K562 (cell line): ENCODE measurements around the gene AIPL1. TPM values are rescaled to one million over a fixed set of nuclear protein-coding genes. Genes with fewer than 3 reads are reported as not detected.

ENCODE experiments used
- ATAC-seq: fragments of 200-7000 bp; cut with Tn5 transposase; 3 replicates; pipeline ENCODE4 v1.9.1; 2020; ENCODE audit warnings: moderate library complexity
- BruUV-seq: library from RNA; stranded (reverse); fragments of 400-500 nt; replicated peaks from 2 replicates; lab custom pipeline; 2021; lab: Mats Ljungman, UMichigan
- CTCF ChIA-PET: fragments of 300-600 bp; formaldehyde crosslinking; extraction: SDS; loops from one replicate; lab custom pipeline; 2021; ENCODE audit warnings: low intra/inter-chr PET ratio; lab: Yijun Ruan, JAX
- POLR2A ChIA-PET: fragments of 300-600, 350-650 bp; sonication (Branson Sonifier 250); formaldehyde crosslinking; extraction: SDS; loops from one replicate; lab custom pipeline; 2021; ENCODE audit warnings: antibody characterized with exemption, inconsistent platforms; lab: Yijun Ruan, JAX
- DNase-seq, 4 experiments: peaks; one replicate each; pipeline versions ENCODE4 v3.0.0 to v3.0.0-alpha.2; 2011 to 2018; ENCODE audit warnings: low spot score in 3 of 4, mixed read lengths in 3 of 4; ENCODE audit errors: extremely low read depth in 1 of 4
- FAIRE-seq: peaks from 2 replicates; lab custom pipeline; 2011; peaks lifted over from hg19 to GRCh38; lab: Jason Lieb, UNC
- H2AFZ ChIP-seq: 2 replicates; pipeline ENCODE4 v1.6.0; 2011; ENCODE audit warnings: low read depth, low read length, control low read depth, inconsistent platforms
- H3K27ac ChIP-seq: fragments of 200-600 bp; 3 replicates; pipeline ENCODE4 v1.8.0; 2011; ENCODE audit warnings: low read depth, mild to moderate bottlenecking, control low read depth, inconsistent platforms, low read length, moderate library complexity, mixed read lengths; ENCODE audit errors: extremely low read depth
- H3K27me3 ChIP-seq, 2 experiments: fragments of 300-600 bp in 1 of 2; 2 replicates in 1 of 2; 3 replicates in 1 of 2; pipeline versions ENCODE4 v1.6.0 to v1.8.0; 2011; ENCODE audit warnings: inconsistent platforms in 2 of 2, low read length in 2 of 2, mild to moderate bottlenecking in 1 of 2, mixed read lengths in 1 of 2, moderate library complexity in 1 of 2; ENCODE audit not compliant: control insufficient read depth in 2 of 2, insufficient read depth in 2 of 2
- H3K36me3 ChIP-seq: fragments of 300-600 bp; 3 replicates; pipeline ENCODE4 v1.8.0; 2011; ENCODE audit warnings: mild to moderate bottlenecking, low read length, inconsistent platforms; ENCODE audit not compliant: control insufficient read depth, insufficient read depth
- H3K4me1 ChIP-seq, 2 experiments: fragments of 200-600 bp in 1 of 2; replicated peaks in 1 of 2; 2 replicates in 1 of 2; 3 replicates in 1 of 2; pipeline versions ENCODE4 v1.5.1 to v1.8.0; 2011; ENCODE audit warnings: inconsistent platforms in 2 of 2, low read length in 2 of 2, mild to moderate bottlenecking in 1 of 2, mixed read lengths in 1 of 2, moderate library complexity in 1 of 2; ENCODE audit not compliant: control insufficient read depth in 2 of 2, insufficient read depth in 2 of 2
- H3K4me2 ChIP-seq: 2 replicates; pipeline ENCODE4 v1.6.1; 2011; ENCODE audit warnings: low read length, control low read depth, inconsistent platforms, mixed read lengths; ENCODE audit not compliant: insufficient read depth
- H3K4me3 ChIP-seq: fragments of 200-600 bp; sonication (generic), shearing (Covaris generic); 2 replicates; pipeline ENCODE4 v1.5.1; 2016; ENCODE audit warnings: control low read depth, inconsistent platforms
- H3K79me2 ChIP-seq: fragments of 200-600 bp; 3 replicates; pipeline ENCODE4 v1.8.0; 2011; ENCODE audit warnings: low read length, inconsistent platforms; ENCODE audit not compliant: control insufficient read depth, insufficient read depth
- H3K9ac ChIP-seq, 2 experiments: 2 replicates each; pipeline versions ENCODE4 v1.6.0 to v1.6.1; 2011; ENCODE audit warnings: low read depth in 2 of 2, low read length in 2 of 2, control low read depth in 1 of 2, inconsistent platforms in 1 of 2, mild to moderate bottlenecking in 1 of 2, mixed read lengths in 1 of 2; ENCODE audit not compliant: insufficient read depth in 1 of 2
- H3K9me1 ChIP-seq: one replicate; pipeline ENCODE4 v1.6.0; 2011; ENCODE audit warnings: inconsistent platforms, mild to moderate bottlenecking, low read length, moderate library complexity; ENCODE audit not compliant: control insufficient read depth, insufficient read depth
- H3K9me3 ChIP-seq: replicated peaks from 2 replicates; pipeline ENCODE4 v1.5.1; 2011; ENCODE audit warnings: low read depth, low read length, inconsistent platforms; ENCODE audit not compliant: control insufficient read depth, insufficient read depth
- H4K20me1 ChIP-seq: replicated peaks from 2 replicates; pipeline ENCODE4 v1.6.1; 2011; ENCODE audit warnings: low read length, inconsistent platforms, mixed read lengths; ENCODE audit not compliant: control insufficient read depth, insufficient read depth
- BHLHE40 ChIP-seq: IDR thresholded peaks from 2 replicates; pipeline ENCODE4 v1.6.1; 2011; ENCODE audit warnings: low read length, improper control_type of control experiment
- DIDO1 ChIP-seq: fragments of 450-650 bp; IDR thresholded peaks from 2 replicates; pipeline ENCODE4 v1.6.1; 2016; ENCODE audit warnings: low read depth, missing biosample characterization, missing genetic modification characterization
- ESRRA ChIP-seq: fragments of 450-650 bp; IDR thresholded peaks from 2 replicates; pipeline ENCODE4 v1.6.1; 2014; ENCODE audit warnings: low read depth, mild to moderate bottlenecking, moderate library complexity, borderline replicate concordance
- HMGXB4 ChIP-seq: sonication (generic); formaldehyde crosslinking; IDR thresholded peaks from 2 replicates; pipeline ENCODE4 v1.8.1; 2023; ENCODE audit warnings: mild to moderate bottlenecking, missing genetic modification reagents
- JUNB ChIP-seq: fragments of 450-650 bp; formaldehyde crosslinking; conservative IDR thresholded peaks from 2 replicates; pipeline ENCODE4 v1.4.0; 2020; ENCODE audit warnings: mild to moderate bottlenecking
- KDM2B ChIP-seq: fragments of 250-450 bp; sonication (Bioruptor Pico); IDR thresholded peaks from 2 replicates; pipeline ENCODE4 v1.8.0; 2021; ENCODE audit warnings: mild to moderate bottlenecking, moderate library complexity
- KLF10 ChIP-seq: fragments of 250-450 bp; sonication (Bioruptor Pico); IDR thresholded peaks from 2 replicates; pipeline ENCODE4 v1.6.1; 2021; ENCODE audit warnings: matching md5 sums
- MCM3 ChIP-seq: fragments of 450-650 bp; IDR thresholded peaks from 2 replicates; pipeline ENCODE4 v1.6.1; 2016
- MYNN ChIP-seq, 2 experiments: sonication (generic); formaldehyde crosslinking in 1 of 2; IDR thresholded peaks; 2 replicates each; pipeline versions ENCODE4 v1.5.0 to v1.6.1; 2016 to 2020; ENCODE audit warnings: antibody characterized with exemption in 1 of 2, missing genetic modification reagents in 1 of 2
- NFRKB ChIP-seq: fragments of 450-650 bp; IDR thresholded peaks from 2 replicates; pipeline ENCODE4 v1.6.1; 2016; ENCODE audit warnings: low read depth
- NR2F6 ChIP-seq: fragments of 450-650 bp; formaldehyde crosslinking; IDR thresholded peaks from 2 replicates; pipeline ENCODE4 v1.4.0; 2020; ENCODE audit warnings: mild to moderate bottlenecking
- PCBP1 ChIP-seq: fragments of 200-400 bp; formaldehyde crosslinking; IDR thresholded peaks from 2 replicates; pipeline ENCODE4 v1.6.1; 2018; ENCODE audit warnings: mild to moderate bottlenecking, low read depth, low read length; ENCODE audit not compliant: poor library complexity, severe bottlenecking
- TEAD2 ChIP-seq: fragments of 450-650 bp; IDR thresholded peaks from 2 replicates; pipeline ENCODE4 v1.6.1; 2016; ENCODE audit warnings: missing genetic modification characterization, control low read depth, missing compliant biosample characterization
- THRAP3 ChIP-seq: fragments of 450-650 bp; IDR thresholded peaks from 2 replicates; pipeline ENCODE4 v1.6.1; 2016; ENCODE audit warnings: mild to moderate bottlenecking, inconsistent platforms, borderline replicate concordance
- U2AF1 ChIP-seq: fragments of 200-400 bp; formaldehyde crosslinking; optimal IDR thresholded peaks from 2 replicates; pipeline ENCODE3; 2017; ENCODE audit warnings: mild to moderate bottlenecking, low read depth, low read length, moderate library complexity
- YY1 ChIP-seq, 3 experiments: IDR thresholded peaks; 2 replicates each; pipeline ENCODE4 v1.6.1; 2011; ENCODE audit warnings: low read length in 2 of 3, mild to moderate bottlenecking in 2 of 3, moderate library complexity in 2 of 3, borderline replicate concordance in 1 of 3, control low read depth in 1 of 3, low read depth in 1 of 3; ENCODE audit not compliant: insufficient read depth in 3 of 3, insufficient replicate concordance in 2 of 3, control insufficient read depth in 1 of 3, insufficient read length in 1 of 3; ENCODE audit errors: extremely low read depth in 1 of 3
- ZNF239 ChIP-seq: fragments of 250-450 bp; sonication (Bioruptor Pico); IDR thresholded peaks from 2 replicates; pipeline ENCODE4 v1.4.0; 2020; ENCODE audit warnings: mild to moderate bottlenecking
- ZNF263 ChIP-seq: sonication (generic); formaldehyde crosslinking; IDR thresholded peaks from 2 replicates; pipeline ENCODE4 v1.8.0; 2022; ENCODE audit warnings: mild to moderate bottlenecking, missing genetic modification reagents, borderline replicate concordance
- WGBS: fragments of 100-300 bp; shearing (Covaris generic); methylation state at CpG from one replicate; pipeline ENCODE4 v1.1.6; 2016; ENCODE audit warnings: low coverage, mixed read lengths; ENCODE audit not compliant: insufficient coverage; ENCODE audit errors: missing lambda C conversion rate; 5-methylcytosine and 5-hydroxymethylcytosine counted together
- in situ Hi-C: fragments of 300-500 bp; cut with MboI; formaldehyde crosslinking; loops from 4 replicates; pipeline ENCODE4 v1.15.0; 2018; ENCODE audit warnings: inconsistent platforms, mixed read lengths
- intact Hi-C: fragments of 100-400 bp; cut with micrococcal nuclease; formaldehyde crosslinking; loops from 2 replicates; pipeline ENCODE4 v1.14.2; 2022
- polyA plus RNA-seq, 8 experiments: library from polyadenylated mRNA; depleted of rRNA in 4 of 8; stranded (reverse) in 5 of 8; unstranded in 3 of 8; fragments of >200 nt; fragmentation: Nextera tagmentation in 2 of 8; fragmentation: Illumina TruSeq in 1 of 8; extraction: Ambion mirVana in 2 of 8; extraction: Trizol in 1 of 8; gene quantifications; 2 replicates each; pipeline versions ENCODE4 v1.2.1 to v1.2.3, GENCODE V29; 2011 to 2014; ENCODE audit warnings: inconsistent platforms in 1 of 8, missing spikeins in 1 of 8
- total RNA-seq, 7 experiments: library from RNA; depleted of rRNA in 6 of 7; stranded (reverse); fragments of >200 nt in 6 of 7; fragmentation: Illumina TruSeq in 2 of 7; extraction: Trizol in 2 of 7; gene quantifications; 2 replicates each; pipeline versions ENCODE4 v1.2.1 to v1.2.3, GENCODE V29; 2011 to 2021; ENCODE audit warnings: low replicate concordance in 1 of 7
- TF ChIP-seq, protein P1 (sequence below): fragments of 250-450 bp; sonication (Bioruptor Pico); IDR thresholded peaks from 2 replicates; pipeline ENCODE4 v1.5.0; 2021
- TF ChIP-seq, protein P2 (sequence below): IDR thresholded peaks from 3 replicates; pipeline ENCODE4 v1.6.1; 2011; ENCODE audit warnings: borderline replicate concordance, mild to moderate bottlenecking; ENCODE audit not compliant: insufficient read length, insufficient read depth

AIPL1 gene
- total and polyA plus RNA-seq, 9 of the 15 experiments (the other 6 are each of a cell fraction or from before 2014, with no cell fraction given), result not detected

DNA sequence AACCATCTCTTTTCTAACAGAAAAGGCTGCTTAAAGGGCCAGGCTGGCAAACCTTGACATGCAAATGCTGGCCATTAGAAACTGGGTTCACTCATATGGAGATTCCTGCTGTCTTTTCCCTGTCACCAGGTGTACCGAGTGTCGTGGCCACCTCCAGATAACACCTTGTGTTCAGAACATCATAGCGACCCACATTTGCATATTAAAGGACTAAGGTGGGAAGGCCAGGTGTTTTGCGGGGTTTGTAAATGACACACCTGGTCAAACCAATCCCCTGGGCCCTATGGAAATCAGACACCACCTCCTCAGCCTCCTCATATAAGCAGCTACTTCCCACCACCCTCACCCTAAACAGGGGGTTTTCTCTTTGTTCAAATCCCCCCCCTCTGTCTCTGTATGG, 2.5 kb upstream of the AIPL1 start:
- intact Hi-C loops, result no loop called here
- no peaks in the 10 kb centered on the region for H4K20me1 ChIP-seq
- CTCF ChIA-PET, result no interaction called here

More for the DNA sequence above, 2.5 kb upstream of the AIPL1 start:
- TF ChIP-seq MYNN (IDR thresholded peaks at IDR 0.05) (no peak), MYNN (CRISPR knock-in tag; IDR thresholded peaks at IDR 0.05) (no peak), JUNB (CRISPR knock-in tag) (no peak), BHLHE40 (no peak), KDM2B (no peak), ESRRA (no peak), DIDO1 (tag) (no peak), TEAD2 (tag) (no peak), U2AF1 (no peak), KLF10 (CRISPR knock-in tag) (no peak), YY1 (IDR thresholded peaks at IDR 0.05; ENCODE audit: borderline replicate concordance in 1 of 3, control insufficient read depth in 1 of 3, extremely low read depth in 1 of 3, insufficient read depth in 3 of 3, insufficient read length in 1 of 3, insufficient replicate concordance in 2 of 3, low read depth in 1 of 3, low read length in 2 of 3) (no peak), NR2F6 (CRISPR knock-in tag) (no peak), ZNF239 (CRISPR knock-in tag) (no peak), NFRKB (no peak), THRAP3 (no peak), PCBP1 (no peak), MCM3 (no peak), ZNF263 (CRISPR knock-in tag) (no peak), HMGXB4 (no peak)
- TF ChIP-seq, protein P1, sequence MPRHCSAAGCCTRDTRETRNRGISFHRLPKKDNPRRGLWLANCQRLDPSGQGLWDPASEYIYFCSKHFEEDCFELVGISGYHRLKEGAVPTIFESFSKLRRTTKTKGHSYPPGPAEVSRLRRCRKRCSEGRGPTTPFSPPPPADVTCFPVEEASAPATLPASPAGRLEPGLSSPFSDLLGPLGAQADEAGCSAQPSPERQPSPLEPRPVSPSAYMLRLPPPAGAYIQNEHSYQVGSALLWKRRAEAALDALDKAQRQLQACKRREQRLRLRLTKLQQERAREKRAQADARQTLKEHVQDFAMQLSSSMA (CRISPR knock-in tag), result no peak
- TF ChIP-seq, protein P2, sequence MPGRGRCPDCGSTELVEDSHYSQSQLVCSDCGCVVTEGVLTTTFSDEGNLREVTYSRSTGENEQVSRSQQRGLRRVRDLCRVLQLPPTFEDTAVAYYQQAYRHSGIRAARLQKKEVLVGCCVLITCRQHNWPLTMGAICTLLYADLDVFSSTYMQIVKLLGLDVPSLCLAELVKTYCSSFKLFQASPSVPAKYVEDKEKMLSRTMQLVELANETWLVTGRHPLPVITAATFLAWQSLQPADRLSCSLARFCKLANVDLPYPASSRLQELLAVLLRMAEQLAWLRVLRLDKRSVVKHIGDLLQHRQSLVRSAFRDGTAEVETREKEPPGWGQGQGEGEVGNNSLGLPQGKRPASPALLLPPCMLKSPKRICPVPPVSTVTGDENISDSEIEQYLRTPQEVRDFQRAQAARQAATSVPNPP, result no peak
- no TSS peak for BruUV-seq
- Histone ChIP-seq H3K27me3 (peaks cover 0 to 10% of the 10 kb centered on the region in 2 experiments; a peak in 1 of 5 replicates), H3K9me1 (no peaks in the 10 kb centered on the region), H3K4me1 (peaks cover 0 to 4% of the 10 kb centered on the region in 2 experiments; a peak in 1 of 5 replicates), H3K79me2 (no peaks in the 10 kb centered on the region), H2AFZ (no peak overlapping the region), H3K27ac (no peak overlapping the region), H3K9ac (no peak overlapping the region), H3K4me2 (no peak overlapping the region), H3K36me3 (no peaks in the 10 kb centered on the region), H3K9me3 (no peaks in the 10 kb centered on the region), H3K4me3 (no peak overlapping the region)
- no peak for ATAC-seq
- POLR2A ChIA-PET, result no interaction called here
- DNase-seq, result no peak
- 0% methylated on average over 4 of the region's 4 CpGs for WGBS
- in situ Hi-C loops, result loop anchor here (25.0 kb wide), 1 partner anchor 1200 kb away; the partner anchor contains the start of gene SCIMP
- no peak for FAIRE-seq
